ENCODE results near the gene AMIGO1.

DNA sequence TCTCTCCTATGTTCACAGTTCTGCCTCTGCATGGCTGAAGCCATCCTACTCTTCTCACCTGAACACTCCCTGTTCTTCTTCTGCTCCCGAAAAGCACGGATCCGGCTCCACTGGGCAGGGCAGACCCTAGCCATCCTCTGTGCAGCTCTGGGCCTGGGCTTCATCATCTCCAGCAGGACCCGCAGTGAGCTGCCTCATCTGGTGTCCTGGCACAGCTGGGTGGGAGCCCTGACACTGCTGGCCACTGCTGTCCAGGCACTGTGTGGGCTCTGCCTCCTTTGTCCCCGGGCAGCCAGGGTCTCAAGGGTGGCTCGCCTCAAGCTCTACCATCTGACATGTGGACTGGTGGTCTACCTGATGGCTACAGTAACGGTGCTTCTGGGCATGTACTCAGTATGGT, 13.8 kb downstream of the AMIGO1 start:
- TF ChIP-seq, protein P1, sequence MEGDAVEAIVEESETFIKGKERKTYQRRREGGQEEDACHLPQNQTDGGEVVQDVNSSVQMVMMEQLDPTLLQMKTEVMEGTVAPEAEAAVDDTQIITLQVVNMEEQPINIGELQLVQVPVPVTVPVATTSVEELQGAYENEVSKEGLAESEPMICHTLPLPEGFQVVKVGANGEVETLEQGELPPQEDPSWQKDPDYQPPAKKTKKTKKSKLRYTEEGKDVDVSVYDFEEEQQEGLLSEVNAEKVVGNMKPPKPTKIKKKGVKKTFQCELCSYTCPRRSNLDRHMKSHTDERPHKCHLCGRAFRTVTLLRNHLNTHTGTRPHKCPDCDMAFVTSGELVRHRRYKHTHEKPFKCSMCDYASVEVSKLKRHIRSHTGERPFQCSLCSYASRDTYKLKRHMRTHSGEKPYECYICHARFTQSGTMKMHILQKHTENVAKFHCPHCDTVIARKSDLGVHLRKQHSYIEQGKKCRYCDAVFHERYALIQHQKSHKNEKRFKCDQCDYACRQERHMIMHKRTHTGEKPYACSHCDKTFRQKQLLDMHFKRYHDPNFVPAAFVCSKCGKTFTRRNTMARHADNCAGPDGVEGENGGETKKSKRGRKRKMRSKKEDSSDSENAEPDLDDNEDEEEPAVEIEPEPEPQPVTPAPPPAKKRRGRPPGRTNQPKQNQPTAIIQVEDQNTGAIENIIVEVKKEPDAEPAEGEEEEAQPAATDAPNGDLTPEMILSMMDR (IDR thresholded peaks at IDR 0.05; ENCODE audit: control extremely low read depth in 1 of 3, insufficient read depth in 1 of 3, low read depth in 1 of 3, low read length in 3 of 3): no peak
- TF ChIP-seq TAF1 (IDR thresholded peaks at IDR 0.05; ENCODE audit: low read depth, low read length): no peak
- TF ChIP-seq POLR2AphosphoS5 (IDR thresholded peaks at IDR 0.05; ENCODE audit: low read depth, low read length): no peak
- no peak for TF ChIP-seq EZH2 (IDR thresholded peaks at IDR 0.05; ENCODE audit: low read depth, low read length, severe bottlenecking)
